ENCODE data around the gene NSUN3.
"Not testable (repeated sequence)": the region's sequence is repeated elsewhere in the genome, so short reads cannot be mapped to it uniquely, and the experiment has no call there.

Gene NSUN3

GRCh38 chr3:94069194-94069813, 6.4 kb downstream of the NSUN3 start:
- DNase-seq = peak; percentile 36

- no peak for DNase-seq
These were observed 7.6 kb downstream of the NSUN3 start for GRCh38 chr3:94070341-94070911.

GRCh38 chr3:94071713-94072284, 8.9 kb downstream of the NSUN3 start:
- no peak for DNase-seq

DNA sequence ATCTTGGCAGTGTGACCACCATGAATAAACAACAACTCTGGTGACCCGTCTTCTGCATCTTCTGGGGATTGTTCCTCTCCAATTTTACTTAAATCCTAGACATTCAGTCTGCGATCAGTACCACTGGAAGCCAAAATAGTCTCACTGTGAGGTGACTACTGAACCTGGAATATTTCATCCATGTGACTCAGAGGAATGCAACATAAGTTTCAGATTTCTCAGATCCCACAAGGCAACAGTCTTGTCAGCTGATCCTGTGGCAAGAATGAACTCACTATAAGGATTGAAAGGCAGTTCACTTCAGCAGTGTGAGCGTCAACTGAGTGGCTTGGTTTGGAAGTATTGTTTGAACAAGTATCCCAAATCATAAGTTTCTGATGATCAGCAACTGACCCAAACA, 13.2 kb downstream of the NSUN3 start:
- no peak for DNase-seq

DNA sequence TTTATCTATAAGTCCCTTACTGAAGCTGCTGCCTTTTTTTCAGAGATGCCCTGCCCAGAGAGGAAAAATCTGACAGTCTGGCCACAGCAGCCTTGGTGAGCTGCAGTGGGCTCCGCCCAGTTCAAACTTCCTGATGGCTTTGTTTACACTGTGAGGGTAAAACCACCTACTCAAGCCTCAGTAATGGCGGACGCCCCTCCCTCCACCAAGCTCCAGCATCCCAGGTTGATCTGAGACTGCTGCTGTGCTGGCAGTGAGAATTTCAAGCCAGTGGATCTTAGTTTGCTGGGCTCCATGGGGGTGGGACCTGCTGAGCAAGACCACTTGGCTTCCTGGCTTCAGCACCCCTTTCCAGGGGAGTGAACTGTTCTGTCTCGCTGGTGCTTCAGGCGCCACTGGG, 17.7 kb downstream of the NSUN3 start:
- peak; percentile 23 for DNase-seq

DNA sequence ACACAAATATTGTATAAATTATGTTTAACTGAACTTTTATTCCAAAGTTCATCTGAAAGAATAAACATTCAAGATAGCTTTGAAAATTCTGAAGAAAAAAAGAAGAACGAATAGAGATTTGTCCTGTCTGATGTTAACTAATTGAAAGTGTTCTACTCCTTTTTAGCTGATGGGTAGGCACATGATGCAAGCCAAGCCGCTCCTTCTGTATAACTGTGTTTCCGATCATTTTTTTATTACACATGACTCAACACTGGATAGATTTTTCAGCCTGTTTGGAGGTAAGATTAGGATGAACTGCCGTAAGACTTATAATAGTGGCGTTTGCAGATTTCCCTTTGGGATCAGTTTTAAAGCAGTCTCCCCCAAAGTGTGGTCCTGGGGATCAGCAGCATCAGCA, 19.0 kb downstream of the NSUN3 start:
- no peak for DNase-seq

DNA sequence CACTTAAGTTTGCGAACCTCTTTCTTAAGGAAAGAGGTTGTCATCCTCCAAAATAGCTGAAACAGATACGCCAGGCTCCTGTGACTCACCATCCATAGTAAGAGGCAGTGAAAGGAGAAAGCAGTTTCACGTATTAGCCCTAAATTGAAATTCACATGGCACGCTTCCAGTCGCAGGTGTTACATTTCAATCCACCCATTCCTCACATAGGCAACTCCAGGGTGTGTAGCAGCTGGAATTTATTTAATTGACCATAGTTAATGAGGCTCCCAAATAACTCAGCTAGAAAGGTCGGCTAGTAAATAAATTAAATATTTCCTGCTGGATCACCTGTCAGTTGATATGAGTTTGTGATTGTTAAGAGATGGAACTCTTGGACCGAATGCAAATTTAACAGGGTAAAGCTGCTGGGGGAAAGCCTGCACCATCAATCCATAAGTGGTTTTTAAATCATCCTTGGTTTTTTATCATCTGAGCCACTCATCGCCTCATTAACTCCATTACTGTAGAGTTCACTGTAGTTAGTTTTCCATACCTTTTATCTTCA, 19.6 kb downstream of the NSUN3 start:
- DNase-seq = no peak

GRCh38 chr3:94083261-94083660, 20.4 kb downstream of the NSUN3 start:
- no peak for DNase-seq

DNA sequence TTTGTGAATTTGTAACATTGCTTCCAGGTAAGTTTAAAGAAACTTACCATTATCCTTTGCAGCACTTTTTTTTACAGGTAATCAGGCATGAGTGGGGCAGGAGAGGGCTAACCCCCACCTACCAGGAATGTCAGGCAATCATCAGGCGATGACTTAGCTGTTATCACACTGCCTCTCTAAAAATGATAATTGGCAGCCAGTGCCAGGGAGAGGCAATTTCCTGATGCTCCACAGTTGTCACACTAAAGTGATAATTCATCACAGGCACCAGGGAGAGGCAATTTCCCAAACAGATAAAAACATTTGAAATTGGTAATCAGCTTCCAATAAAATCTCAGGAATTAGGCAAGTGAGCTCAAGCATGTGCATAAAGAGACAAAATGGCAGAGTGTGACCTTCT, 26.3 kb downstream of the NSUN3 start:
- no peak for DNase-seq

GRCh38 chr3:94092086-94092485, 29.2 kb downstream of the NSUN3 start:
- DNase-seq = no peak

GRCh38 chr3:94093151-94093550, 30.3 kb downstream of the NSUN3 start:
- no peak for DNase-seq

DNA sequence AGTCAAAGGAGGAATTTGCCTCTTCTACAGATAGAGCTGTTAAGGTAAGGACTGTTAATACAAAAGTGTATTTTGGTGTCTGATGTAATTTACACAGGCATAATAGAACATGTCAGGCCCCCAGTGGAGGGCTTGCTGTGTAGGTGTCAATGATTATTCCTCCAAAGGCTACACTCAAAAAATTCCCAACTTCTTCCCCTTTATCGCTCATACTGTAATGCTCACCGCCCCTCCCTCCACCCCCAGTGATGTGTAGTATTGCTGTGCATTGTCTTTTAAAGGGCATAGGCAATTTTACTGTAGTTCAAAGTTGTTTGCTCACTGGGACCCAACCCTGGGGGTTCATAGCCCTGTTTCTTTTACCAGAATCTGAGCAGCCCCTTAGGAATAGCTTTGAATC, 32.2 kb downstream of the NSUN3 start:
- no peak for DNase-seq

DNA sequence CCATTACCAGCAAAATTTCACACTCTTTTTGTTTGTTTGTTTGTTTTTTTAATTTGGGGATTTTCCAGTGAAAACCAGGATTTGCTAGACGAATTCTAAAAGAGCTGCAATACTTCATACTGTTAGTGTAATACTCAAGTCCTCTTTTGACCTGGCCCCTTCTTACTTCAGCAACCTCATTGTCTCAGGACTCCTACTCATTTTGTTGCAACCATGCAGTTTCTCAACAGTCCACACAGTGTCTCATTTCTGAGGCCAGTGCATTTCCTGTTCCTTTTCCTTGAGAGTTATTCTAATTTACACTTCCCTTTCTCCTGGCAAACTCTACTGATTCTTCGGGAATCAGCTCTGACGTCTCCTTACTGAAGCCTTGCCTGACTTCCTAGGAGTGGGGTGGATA, 35.6 kb downstream of the NSUN3 start:
- no peak for DNase-seq

- DNase-seq = no peak
These were observed 36.5 kb downstream of the NSUN3 start for GRCh38 chr3:94099311-94099710.

- no peak for DNase-seq
These were observed 39.0 kb downstream of the NSUN3 start for GRCh38 chr3:94101860-94102259.

GRCh38 chr3:94106268-94106667, 43.4 kb downstream of the NSUN3 start:
- no peak for DNase-seq

GRCh38 chr3:94110232-94110631, 47.4 kb downstream of the NSUN3 start:
- DNase-seq = not testable (repeated sequence)

DNA sequence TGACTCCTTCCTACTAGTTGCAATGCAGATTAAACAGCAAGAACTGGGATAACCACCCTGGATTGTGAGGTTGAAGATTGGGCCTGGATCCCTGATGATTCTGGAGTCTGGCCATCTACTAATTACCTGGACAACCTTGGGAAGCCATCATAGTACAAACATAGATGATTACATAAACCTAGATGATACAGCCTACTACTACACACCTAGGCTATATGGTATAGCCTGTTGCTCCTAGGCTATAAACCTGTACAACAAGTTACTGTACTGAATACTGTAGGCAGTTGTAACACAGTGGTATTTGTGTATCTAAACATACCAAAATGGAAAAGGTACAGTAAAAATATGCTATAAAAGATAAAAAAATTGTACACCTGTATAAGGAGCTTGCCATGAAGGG, 48.0 kb downstream of the NSUN3 start:
- DNase-seq = no peak

DNA sequence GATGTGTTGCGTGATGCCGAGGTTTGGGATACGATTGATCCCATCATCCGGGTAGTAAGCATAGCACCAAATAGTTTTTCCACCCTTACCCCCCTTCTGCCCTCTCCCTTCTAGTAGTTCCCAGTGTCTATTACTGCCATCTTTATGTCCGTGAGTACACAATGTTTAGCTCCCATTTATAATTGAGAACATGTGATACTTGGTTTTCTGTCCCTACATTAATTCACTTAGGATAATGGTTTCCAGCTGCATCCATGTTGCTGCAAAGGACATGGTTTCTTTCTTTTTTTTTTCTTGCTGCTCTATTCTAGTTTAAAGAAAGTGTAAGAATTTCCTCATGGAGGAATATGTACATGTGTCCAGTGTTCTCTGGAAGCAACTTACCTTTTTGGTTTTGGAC, 51.8 kb downstream of the NSUN3 start:
- DNase-seq = no peak

DNA sequence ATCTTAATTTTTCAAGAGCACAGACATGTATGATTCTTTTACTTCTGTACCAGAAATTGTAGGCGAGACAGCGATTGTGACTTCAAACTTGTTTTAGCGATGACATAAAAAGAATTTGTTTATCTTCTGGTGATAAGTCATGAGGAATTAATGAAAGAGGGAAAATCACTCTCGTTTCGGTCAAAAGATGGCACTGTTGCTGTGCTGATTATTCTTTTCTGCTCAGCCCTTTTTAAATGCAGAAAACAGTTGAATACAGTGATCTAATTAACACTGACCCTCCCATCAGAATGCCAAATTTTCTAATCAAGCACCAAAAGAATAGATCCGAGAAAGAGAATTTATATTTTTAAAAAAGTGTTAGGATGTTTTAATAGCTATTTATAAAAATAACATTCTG, 52.6 kb downstream of the NSUN3 start:
- no peak for DNase-seq

DNA sequence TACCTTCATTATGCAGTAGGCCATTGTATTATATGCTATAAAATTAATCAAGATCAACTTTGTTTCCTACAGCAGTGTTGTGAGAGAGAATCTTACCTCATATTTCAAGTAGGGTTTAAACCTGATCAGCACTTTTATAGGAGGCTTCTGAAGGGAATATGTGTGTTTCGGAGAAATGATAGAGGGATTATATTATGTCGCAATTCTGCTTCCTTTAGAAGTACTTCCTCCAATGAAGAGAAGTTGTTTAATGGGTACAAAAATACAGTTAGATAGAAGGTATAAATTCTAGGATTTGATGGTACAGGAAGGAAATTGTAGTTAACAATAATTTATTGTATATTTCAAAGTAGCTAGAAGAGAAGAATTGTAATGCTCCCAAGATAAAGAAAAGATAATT, 54.9 kb downstream of the NSUN3 start:
- DNase-seq = no peak

GRCh38 chr3:94118390-94118789, 55.5 kb downstream of the NSUN3 start:
- no peak for DNase-seq

- DNase-seq = no peak
These were observed 58.3 kb downstream of the NSUN3 start for GRCh38 chr3:94121161-94121560.

GRCh38 chr3:94127115-94127514, 64.3 kb downstream of the NSUN3 start:
- no peak for DNase-seq

DNA sequence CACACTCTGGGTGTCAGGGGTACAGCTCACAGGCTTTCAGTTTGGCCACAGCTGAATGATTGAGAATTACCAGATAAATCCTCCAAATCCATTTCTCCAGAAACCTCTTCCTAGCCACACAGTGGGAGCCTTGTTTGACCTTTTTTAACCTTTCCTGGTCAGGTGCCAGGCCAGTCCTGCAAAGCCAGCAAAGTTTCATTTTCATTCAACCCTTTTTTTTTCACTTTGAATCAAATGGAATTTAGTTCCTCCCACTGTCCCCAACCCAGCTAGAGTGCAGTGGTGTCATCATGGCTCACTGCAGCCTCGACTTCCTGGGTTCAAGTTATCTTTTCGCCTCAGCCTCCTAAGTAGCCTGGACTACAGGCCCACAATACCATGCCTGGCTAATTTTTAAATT, 67.8 kb downstream of the NSUN3 start:
- DNase-seq = no peak

Measured in CD4-positive, alpha-beta T cell treated with Interleukin-21 for 1 hour (primary cell).